ENCODE data around the gene MCM9.

Gene MCM9

DNA sequence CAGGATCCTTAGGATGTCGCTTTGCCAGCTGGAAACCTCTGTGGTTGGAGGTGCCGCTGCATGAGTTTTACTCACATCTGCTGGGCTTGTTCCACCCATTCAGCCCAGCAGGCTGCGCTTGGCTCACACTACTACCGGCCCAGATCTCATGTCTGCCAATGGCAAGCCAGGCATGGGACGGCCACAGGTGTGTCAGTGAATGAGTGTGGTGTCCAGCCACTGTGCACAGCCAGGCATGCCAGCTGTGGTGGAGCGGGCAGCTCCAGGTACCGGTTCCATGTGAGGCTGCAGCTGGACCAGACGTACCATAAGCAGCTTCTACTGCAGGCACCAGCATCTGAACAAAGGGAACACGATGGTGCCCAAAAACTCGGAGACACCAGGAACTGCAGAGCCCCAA, 74.1 kb downstream of the MCM9 start:
- no peak for DNase-seq

DNA sequence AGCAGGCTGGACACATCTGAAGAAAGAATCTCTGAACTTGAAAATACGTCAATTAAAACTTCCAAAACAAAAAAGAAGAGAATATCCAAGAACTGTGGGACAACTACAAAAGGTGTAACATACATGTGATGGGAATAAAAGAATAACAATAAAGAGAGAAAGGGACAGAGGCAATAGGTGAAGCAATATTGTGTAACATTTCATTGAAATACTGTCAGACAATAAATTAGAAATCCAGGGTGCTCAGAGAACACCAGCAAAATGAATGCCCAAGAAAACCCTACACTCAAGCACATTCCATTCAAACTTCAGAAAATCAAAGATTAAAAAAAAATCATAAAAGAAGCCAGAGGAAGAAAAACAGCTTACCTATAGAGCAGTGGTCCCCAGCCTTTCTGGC, 74.6 kb downstream of the MCM9 start:
- DNase-seq: no peak

DNA sequence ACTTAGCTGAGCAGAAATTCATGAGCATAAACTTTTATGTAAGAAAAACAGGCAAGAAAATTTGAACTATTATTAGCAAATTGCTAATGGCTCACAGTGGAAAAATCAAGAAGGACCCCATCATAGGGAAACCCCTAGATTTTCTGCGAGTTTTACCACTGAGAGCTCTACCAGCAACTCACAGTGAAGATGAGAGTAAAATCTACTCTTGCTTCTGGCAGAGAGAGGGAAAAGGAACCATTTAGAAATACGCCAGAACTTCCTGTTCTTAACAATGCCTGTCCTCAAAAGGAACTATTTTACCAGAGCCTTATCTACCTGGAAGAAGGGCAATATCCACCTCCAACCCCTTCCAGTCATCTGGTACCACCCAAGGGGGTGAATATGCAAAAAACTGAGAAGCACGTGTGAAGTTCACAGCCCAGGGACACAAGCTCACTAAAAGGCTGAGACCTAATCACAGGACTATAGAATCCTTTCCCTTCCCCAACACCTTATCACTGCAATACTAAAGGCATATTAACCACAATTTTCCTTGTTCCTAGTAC, 75.4 kb downstream of the MCM9 start:
- DNase-seq: no peak

DNA sequence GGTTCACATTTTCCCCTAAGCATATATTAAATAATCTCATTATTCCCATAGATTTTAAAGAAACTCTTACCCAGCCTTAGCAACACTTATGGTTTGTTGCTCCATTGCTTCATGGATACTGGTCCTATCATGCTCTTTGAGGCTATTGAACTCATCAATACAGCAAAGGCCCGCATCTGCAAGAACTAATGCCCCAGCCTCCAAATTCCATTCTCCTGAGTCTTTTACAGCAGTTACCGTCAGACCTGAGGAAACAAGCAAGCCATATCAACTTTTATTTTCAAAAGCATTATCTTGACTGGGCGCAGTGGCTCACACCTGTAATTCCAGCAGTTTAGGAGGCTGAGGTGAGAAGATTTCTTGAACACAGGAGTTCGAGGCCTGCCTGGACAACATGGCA, 78.7 kb downstream of the MCM9 start:
- DNase-seq: no peak

DNA sequence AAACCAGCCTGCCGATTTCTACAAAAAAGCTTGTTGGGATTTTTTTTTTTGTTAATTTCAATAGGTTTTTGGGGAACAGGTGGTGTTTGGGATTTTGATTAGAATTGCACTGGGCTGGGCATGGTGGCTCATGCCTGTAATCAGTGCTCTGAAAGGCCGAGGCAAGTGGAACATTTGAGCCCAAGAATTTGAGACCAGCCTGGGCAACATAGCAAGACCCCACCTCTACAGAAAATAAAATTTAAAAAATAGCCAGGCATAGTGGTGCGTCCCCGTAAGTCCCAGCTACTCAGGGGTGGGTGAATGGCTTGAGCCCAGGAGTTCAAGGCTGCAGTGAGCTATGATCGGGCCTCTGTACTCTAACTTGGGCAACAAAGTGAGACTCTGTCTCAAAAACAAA, 81.6 kb downstream of the MCM9 start:
- no peak for DNase-seq

DNA sequence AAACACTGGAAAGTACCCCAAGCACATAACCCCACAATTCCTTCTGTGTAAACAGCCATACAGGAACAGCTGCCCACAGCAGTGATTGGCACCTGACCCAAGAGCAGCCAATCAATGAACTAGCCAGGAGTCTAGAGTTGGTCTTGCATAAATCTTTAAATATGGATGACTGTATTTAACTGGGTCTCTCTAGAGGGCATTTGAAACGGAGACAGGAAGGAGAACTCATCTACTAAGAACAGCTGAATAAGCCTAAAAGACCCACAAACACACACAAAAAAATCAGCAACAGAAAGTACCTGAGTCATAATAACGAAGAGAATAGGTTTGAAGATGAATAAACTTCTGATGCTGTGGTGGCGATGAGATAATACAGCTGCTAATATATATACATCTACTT, 90.0 kb downstream of the MCM9 start:
- DNase-seq: no peak

DNA sequence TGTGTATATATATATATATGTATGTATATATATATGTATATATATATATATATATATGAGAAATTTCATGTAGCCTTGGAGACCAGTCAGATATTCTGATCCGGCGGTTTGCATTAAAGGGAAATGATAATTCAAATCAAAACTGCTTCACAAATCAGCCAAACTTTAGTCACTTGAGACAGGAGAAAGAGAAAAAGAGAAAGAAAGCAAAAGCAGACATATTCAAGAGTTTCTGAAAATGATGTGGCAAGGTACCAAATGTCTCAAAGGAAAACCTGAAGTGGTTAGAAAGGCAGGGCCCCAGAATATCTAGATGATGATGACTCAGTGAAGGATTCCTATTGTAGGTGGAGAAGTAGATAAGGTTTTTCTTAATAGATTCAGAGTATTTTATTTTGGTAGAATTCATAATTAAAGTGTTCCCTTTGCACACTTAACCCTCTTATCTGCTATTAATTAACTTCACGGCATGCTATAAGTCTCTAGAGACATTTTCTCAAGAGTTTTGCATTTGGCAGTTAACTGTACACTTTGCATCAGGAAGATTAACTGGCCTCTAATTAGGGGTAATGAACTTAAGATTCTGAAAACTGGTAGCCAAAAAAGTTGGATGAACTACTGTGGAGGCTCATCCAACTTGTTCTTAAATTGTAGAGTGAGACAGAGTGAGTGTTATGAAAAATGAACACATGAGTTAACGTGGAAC, 91.1 kb downstream of the MCM9 start:
- DNase-seq: no peak

DNA sequence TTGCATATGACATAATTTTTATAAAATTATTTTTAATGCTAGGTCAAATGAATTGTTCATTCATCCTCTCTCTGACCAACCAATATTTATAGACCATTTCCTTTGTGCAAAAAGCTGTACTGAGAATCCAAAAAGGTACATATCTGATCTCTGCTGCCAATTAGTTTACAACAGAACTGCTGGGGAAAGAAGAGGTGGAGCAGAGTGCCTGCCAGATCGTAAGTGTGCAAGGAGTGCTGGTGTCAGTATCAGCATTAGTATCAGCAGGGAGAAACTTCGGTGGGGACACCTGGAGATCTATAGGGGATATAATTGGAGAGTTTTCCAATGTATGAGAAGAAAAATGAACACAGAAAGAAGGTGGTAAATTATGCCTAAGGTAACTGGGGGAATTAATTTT, 104.3 kb downstream of the MCM9 start:
- DNase-seq: no peak

DNA sequence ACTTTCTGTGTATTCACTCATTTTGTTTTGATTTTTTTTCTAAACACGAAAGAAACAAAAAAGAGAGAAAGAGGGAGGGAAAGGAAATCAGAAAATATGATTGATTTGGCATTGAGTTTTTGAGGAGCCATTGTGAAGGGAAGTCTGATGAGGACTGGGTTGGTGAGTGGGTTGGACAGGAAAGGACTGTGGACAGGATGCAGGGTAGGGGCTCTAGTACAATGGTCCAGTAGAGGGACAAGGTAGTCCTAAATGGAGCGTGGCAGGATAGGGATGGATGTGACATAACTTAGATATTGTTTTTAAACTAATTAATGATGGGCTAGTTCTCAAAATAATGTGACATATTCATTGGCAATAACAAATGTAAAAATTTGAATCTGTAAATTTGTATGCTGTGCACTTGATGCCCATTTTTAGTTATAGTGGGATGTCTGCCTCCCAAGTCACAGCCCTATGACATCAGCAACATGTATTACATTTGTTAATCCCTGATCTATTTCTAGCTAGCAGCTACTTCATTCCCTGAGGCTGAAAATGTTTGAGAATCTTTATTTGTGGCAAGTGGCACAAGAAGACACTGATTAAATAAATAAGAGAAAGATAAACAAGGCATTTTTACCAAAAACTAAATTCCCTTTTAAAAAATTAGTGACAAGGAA, 105.0 kb downstream of the MCM9 start:
- DNase-seq: no peak

DNA sequence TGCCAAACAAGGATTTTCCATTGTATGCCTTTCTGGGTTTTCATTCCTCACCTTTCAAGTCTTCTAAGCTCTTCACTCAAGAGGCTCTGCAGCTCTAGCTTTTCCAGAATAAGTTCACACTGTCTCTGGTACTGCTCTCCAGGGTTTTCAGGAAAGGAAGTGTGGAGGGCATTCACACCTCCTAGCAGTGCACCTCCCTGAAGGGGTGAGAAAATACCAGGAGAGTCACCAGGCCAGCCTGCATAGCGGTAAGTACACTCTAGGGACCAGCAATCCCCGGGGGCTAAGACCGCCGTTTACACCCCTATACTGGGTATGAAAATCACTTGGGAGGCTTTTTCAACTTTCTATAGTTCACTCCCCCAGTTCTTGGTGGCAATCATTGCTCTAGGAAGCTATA, 108.9 kb downstream of the MCM9 start:
- no peak for DNase-seq

DNA sequence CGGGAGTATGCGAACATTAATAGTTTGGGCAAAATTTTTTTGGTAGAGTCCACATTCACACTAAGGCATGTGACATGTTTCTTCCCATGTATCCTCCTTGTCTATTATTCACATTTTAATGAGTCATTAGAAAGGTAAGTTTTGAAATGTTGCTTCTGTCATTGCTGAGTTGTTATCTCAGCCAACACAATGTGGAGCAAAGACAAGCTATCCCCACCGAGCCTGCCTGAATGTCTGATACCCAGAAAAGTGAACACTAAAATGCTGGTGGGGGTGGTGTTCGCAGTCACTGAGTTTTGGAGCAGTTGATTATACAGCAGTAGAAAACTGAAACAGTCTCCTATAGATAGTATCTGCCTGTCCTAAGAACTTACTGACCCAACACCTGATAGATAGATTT, 109.3 kb downstream of the MCM9 start:
- DNase-seq: no peak

DNA sequence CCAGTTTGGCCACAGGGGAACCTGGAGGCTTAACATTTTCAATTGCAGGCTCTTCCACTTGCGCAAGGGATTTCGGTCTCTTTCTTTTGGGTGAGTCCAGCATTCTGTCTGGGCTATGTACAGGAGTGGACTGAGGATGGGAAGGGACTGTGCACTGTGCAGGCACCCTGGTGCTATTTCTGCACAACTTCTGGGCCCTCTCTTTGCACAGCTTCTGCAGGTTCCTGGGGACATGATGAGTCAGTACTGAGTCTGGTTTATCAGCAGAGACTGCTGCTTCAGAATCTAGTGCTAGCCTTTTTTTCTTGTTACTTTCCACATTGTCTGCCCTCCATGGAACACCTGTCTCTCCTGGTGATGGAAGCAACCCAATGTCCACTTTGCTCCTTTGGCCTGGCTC, 119.5 kb downstream of the MCM9 start:
- no peak for DNase-seq

DNA sequence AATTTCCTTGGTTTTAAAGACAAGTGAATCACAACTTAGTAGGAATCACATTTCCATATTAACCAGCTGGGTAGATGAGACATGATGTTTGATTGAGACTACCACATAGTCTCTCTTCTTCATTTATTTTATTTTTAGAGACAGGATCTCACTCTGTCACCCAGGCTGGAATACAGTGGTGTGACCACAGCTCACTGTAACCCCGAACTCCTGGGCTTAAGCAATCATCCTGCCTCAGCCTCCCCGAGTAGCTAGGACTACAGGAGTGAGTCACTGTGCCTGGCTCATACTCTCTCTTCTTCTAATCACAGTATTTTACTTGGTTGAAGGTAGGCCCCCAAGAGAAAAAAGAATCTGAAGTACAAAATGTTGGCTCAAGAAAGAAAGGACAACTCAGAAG, 121.2 kb downstream of the MCM9 start:
- DNase-seq: no peak

DNA sequence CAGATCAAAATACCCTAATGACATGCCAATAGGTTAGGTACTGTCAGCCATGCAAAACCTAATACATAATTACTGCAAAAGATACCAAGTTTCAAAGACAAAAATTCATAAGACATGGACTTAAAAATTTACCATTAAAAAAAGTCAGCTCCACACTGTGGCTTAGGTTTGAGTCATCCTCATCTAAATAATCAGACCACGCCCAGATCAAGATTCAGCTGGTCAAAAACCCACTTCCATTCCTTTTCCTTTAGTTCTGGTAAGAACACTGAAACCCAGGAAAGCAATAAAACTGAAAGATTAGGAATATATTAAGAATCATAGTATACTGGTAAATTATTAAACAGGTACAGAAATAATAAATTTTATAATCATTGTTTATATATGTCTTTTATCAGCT, 122.0 kb downstream of the MCM9 start:
- DNase-seq: no peak

DNA sequence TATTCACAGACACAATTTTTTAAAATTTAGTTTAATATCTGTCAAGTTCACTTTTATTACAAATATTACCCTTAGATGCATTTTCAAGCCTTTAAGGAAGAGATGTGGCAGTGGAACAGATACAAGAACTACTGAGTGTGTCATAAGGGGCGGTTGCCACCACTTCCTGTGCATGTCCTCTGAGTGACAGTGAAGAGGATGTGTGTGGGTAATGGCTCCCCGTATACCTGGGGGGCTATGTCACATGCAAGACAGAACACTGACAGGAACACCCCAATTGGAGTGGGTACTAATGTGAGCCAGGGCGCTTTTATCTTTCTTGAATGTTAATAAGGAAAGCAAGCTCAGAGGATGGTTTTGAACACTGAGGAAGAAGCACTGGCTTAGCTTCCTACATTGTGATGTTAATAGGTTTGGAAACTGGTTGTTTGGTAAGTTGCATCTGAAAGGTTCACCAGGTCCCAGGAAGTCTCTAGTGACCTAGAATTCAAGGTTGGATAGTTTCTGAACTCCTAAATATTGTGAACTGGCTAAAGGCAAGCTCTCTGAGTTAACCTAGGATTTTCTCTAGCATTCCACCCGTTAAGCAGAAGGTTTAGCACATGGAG, 124.4 kb downstream of the MCM9 start:
- peak; percentile 44 for DNase-seq

DNA sequence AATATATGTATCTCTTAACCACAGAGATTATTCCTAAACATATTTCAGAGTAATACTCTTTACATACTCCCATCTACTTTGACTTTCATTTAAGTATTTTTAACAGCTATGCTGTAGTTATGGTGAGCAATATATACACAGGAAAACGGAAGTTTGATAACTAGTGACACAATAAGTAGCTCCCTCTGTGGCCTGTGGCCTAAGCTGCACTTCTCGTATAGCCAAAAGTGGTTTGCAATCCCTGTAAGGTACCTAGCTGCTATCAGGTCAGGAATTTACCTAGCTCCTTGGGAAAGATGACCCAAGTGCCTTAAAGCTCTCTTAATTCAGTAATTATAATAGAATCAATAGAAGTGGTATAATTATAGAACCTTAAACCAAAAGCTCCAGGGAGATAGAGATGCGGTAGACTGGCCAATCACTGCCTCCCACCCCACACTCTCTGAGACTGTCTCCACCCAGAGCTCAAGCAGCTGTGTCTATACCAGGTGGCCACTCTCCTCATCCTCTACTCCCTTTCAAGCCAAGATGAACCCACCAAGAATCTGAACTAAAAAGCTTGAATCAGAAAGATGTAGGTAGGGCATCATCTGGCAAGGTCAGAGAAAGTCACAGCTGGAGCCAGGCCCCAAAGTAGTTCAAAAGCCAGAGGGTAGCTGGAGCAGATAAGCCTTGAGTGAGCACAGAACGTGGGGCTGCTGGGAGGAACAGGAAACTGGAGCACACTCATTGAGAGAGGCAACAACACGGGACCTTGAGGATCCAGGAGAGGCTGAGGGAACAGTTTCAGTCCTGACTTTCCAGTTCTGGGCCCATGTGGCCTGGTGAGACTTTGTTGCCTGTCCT, 125.9 kb downstream of the MCM9 start:
- DNase-seq: no peak

DNA sequence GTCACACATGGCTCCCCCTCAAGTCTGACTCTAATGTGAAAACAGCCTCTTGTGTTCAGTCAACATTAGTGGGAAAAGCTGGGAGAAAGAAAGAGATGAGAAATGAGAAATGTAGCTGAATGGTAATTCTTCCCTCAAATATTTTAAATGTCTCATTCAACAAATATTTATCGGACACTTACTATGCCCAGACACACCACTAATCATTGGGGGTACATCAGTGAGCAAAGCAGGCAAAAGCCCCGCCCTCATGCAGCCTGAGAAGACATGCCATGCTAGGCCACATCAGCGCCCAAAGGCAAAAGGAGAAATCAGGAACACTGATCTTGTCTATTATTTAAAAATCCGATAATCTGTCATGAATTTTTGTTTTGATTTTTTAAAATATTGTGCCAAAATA, 130.9 kb downstream of the MCM9 start:
- DNase-seq: no peak

DNA sequence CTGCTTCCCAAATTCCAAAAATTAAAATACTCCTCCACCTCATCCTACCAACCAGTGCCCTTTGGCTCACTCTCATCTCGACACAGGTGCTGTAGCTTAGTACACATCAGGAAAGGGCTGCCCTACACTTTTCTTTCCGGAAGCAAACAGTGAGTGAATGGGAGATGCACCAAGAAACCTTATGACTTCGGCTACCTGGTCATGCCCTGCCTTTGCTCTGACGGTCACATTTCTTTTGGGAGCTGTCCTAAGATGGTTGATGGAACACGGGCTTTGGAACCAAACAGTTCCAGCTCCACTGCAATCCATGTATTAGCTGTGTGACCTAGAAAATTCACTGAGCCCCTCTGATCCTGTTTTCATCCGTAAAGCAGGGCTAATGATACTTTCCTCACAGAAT, 133.7 kb downstream of the MCM9 start:
- no peak for DNase-seq

DNA sequence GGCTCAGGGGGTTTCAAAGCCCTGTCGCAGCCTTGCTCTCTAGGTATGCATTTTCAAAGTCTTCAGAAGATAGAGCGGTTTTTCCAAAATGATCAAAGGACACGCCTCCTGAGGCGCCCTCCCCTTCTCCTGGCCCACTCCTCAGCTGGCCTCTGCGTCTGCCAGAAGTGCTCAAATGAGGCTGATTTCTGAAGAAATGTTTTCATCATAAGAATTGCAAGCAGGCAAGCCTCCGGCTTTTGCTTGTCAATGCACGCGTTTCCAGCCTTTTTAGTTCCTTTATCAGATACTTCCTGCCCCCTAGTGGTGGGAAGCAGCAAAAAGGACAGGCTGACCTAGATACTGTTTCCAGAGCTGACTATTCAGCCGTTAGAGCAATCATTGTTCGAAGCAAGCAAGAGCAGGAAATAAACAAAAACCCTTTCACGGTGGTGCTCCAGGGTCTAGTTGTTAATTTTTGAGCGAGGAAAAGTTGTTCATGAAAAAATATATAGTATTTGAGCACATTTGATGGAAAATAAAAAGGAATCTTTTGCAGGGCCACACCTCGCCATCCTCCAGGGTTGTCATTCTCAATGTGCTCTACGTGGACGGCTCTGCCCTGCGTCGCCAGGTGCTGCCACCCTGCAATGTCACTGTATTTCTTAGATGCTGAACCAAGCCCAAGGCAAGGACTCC, 134.4 kb downstream of the MCM9 start:
- peak; percentile 69 for DNase-seq

DNA sequence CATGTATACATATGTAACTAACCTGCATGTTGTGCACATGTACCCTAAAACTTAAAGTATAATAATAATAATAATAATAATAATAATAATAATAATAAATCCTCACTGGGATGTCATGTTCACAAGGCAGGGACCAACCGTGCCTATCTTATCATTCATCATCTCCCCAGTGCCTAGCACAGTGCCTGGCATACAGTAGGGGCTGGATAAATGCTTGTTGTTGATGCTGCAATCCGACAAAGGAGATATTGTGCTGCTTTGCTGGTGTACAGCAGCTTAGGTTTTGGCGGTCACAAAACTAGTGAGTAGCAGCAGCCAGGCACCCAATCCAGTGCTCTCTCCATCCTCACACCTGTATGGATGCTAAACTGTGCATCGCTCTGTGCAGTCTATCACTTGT, 135.1 kb downstream of the MCM9 start:
- DNase-seq: no peak

DNA sequence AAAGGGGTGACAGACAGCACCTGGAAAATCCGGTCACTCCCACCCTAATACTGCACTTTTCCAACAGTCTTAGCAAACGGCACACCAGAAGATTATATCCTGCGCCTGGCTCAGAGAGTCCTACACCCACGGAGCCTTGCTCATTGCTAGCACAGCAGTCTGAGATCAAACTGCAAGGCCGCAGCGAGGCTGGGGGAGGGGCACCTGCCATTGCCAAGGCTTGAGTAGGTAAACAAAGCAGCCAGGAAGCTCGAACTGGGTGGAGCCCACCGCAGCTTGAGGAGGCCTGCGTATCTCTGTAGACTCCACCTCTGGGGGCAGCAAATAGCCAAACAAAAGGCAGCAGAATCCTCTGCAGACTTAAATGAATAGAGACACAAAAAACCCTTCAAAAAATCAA, 138.4 kb downstream of the MCM9 start:
- DNase-seq: peak; percentile 55

DNA sequence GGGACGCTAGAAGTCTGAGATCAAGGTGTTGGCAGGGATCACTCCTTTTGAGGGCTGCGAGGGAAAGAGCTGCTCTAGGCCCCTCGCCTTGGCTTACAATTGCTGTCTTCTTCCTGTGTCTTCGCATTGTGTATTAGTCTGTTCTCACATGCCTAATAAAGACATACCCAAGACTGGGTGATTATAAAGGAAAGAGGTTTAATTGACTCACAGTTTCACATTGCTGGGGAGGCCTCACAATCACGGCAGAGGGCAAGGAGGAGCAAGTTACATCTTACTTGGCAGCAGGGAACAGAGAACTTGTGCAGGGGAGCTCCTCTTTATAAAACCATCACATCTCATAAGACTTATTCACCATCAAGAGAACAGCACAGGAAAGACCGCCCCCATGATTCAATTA, 143.5 kb downstream of the MCM9 start:
- DNase-seq: no peak

DNA sequence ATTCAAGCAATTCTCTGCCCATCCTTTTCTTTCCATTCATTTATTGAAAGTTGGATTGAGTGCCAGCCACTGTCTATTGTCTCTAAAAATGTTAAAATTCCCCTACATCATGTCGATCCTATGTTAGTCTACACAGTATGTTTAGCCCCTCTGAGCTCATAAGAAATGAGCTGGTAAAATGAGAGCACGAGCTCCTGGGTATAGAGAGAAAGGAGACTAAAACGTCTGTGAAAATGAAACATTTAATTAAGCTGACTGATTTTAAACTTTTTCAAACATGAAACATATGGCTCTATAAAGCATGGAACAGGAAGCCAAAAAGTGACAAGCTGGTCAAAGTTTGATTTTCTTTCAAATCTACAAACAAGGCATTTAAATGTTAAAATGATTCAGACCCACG, 145.0 kb downstream of the MCM9 start:
- no peak for DNase-seq
